Measurements from ENCODE around the gene DYRK1A. TPM values are rescaled to one million over a fixed set of nuclear protein-coding genes. Genes with fewer than 3 reads are reported as not detected.

DYRK1A gene
- total and polyA plus RNA-seq, 2 experiments from 2014 or later, result 4.2 to 61.7 TPM

GRCh38 chr21:37435120-37435519, 68.5 kb downstream of the DYRK1A start:
- peak overlapping the region; percentile 2 for H3K4me3 ChIP-seq
- H3K36me3 ChIP-seq, result no peaks in the 10 kb centered on the region
- no peaks in the 10 kb centered on the region for H3K9me3 ChIP-seq (ENCODE audit: low read depth)
- TF ChIP-seq CTCF (IDR thresholded peaks at IDR 0.05; ENCODE audit: low read depth, low read length), result no peak
- peak; percentile 95 to 96 for DNase-seq (ENCODE audit: low read depth in 1 of 2, low spot score in 1 of 2)
- H3K27me3 ChIP-seq, result no peaks in the 10 kb centered on the region
- peaks cover 31% of the 10 kb centered on the region for H3K4me1 ChIP-seq (ENCODE audit: low read depth)
- H3K27ac ChIP-seq, result peak overlapping the region; percentile 87

GRCh38 chr21:37435711-37436110, 69.1 kb downstream of the DYRK1A start:
- Histone ChIP-seq H3K27ac (peak overlapping the region; percentile 87), H3K9me3 (ENCODE audit: low read depth) (no peaks in the 10 kb centered on the region), H3K36me3 (no peaks in the 10 kb centered on the region), H3K27me3 (no peaks in the 10 kb centered on the region), H3K4me1 (ENCODE audit: low read depth) (peaks cover 25% of the 10 kb centered on the region), H3K4me3 (peak overlapping the region; percentile 2)
- no peak for DNase-seq (ENCODE audit: low read depth in 1 of 2, low spot score in 1 of 2)
- no peak for TF ChIP-seq CTCF (IDR thresholded peaks at IDR 0.05; ENCODE audit: low read depth, low read length)

- Histone ChIP-seq H3K27me3 (no peaks in the 10 kb centered on the region), H3K9me3 (ENCODE audit: low read depth) (no peaks in the 10 kb centered on the region), H3K36me3 (no peaks in the 10 kb centered on the region), H3K27ac (peak overlapping the region; percentile 87), H3K4me3 (no peak overlapping the region), H3K4me1 (ENCODE audit: low read depth) (peaks cover 21% of the 10 kb centered on the region)
- peak in 1 of 2 donors; percentile 33 for DNase-seq (ENCODE audit: low read depth in 1 of 2, low spot score in 1 of 2)
- no peak for TF ChIP-seq CTCF (IDR thresholded peaks at IDR 0.05; ENCODE audit: low read depth, low read length)
These were observed 69.6 kb downstream of the DYRK1A start for GRCh38 chr21:37436174-37436573.

- Histone ChIP-seq H3K4me1 (ENCODE audit: low read depth) (peaks cover 16% of the 10 kb centered on the region), H3K36me3 (no peaks in the 10 kb centered on the region), H3K27me3 (no peaks in the 10 kb centered on the region), H3K4me3 (no peak overlapping the region), H3K27ac (no peak overlapping the region), H3K9me3 (ENCODE audit: low read depth) (no peaks in the 10 kb centered on the region)
- TF ChIP-seq CTCF (IDR thresholded peaks at IDR 0.05; ENCODE audit: low read depth, low read length), result no peak
- no peak for DNase-seq (ENCODE audit: low read depth in 1 of 2, low spot score in 1 of 2)
These were observed 71.0 kb downstream of the DYRK1A start for GRCh38 chr21:37437376-37438080.

GRCh38 chr21:37443683-37444082, 77.1 kb downstream of the DYRK1A start:
- Histone ChIP-seq H3K27me3 (no peaks in the 10 kb centered on the region), H3K27ac (no peak overlapping the region), H3K9me3 (ENCODE audit: low read depth) (no peaks in the 10 kb centered on the region), H3K36me3 (no peaks in the 10 kb centered on the region), H3K4me3 (no peak overlapping the region), H3K4me1 (ENCODE audit: low read depth) (peaks cover 22% of the 10 kb centered on the region)
- DNase-seq (ENCODE audit: low read depth in 1 of 2, low spot score in 1 of 2), result no peak
- TF ChIP-seq CTCF (IDR thresholded peaks at IDR 0.05; ENCODE audit: low read depth, low read length), result no peak

Data from cardiac muscle cell (in vitro differentiated cells and primary cell).